Smooth muscle cell (in vitro differentiated cells): ENCODE results near the gene DTNBP1. TPM values are rescaled to one million over a fixed set of nuclear protein-coding genes. Genes with fewer than 3 reads are reported as not detected.

ENCODE experiments used
- DNase-seq: peaks from one replicate; lab custom pipeline; 2025; ENCODE audit not compliant: unreplicated experiment; lab: John Stamatoyannopoulos, UW
- H2AFZ ChIP-seq: fragments of 200-600 bp; sonication (generic); 2 replicates; pipeline ENCODE4 v1.6.0; 2016; ENCODE audit warnings: antibody characterized with exemption, low read depth, mild to moderate bottlenecking
- H3F3A ChIP-seq: fragments of 200-600 bp; sonication (generic); 2 replicates; pipeline ENCODE4 v1.6.0; 2017; ENCODE audit warnings: antibody characterized with exemption, low read depth
- H3K27ac ChIP-seq: fragments of 200-600 bp; sonication (generic); 2 replicates; pipeline ENCODE4 v1.5.1; 2016; ENCODE audit warnings: low read depth, mild to moderate bottlenecking
- H3K27me3 ChIP-seq: fragments of 200-600 bp; sonication (generic); 2 replicates; pipeline ENCODE4 v1.6.1; 2016; ENCODE audit warnings: low read depth, mild to moderate bottlenecking
- H3K36me3 ChIP-seq: fragments of 200-600 bp; sonication (generic); 2 replicates; pipeline ENCODE4 v1.5.1; 2016; ENCODE audit warnings: low read depth
- H3K4me1 ChIP-seq: fragments of 200-600 bp; sonication (generic); 2 replicates; pipeline ENCODE4 v1.5.1; 2016; ENCODE audit warnings: low read depth
- H3K4me2 ChIP-seq: fragments of 200-600 bp; sonication (generic); 2 replicates; pipeline ENCODE4 v1.6.0; 2016; ENCODE audit warnings: mild to moderate bottlenecking
- H3K4me3 ChIP-seq: fragments of 200-600 bp; sonication (generic); 2 replicates; pipeline ENCODE4 v1.5.1; 2016; ENCODE audit warnings: mild to moderate bottlenecking
- H3K79me2 ChIP-seq: fragments of 200-600 bp; sonication (generic); 2 replicates; pipeline ENCODE4 v1.6.0; 2016; ENCODE audit warnings: low read depth, mild to moderate bottlenecking
- H3K9ac ChIP-seq: fragments of 200-600 bp; sonication (generic); 2 replicates; pipeline ENCODE4 v1.6.0; 2016; ENCODE audit warnings: low read depth
- H3K9me3 ChIP-seq: fragments of 200-600 bp; sonication (generic); replicated peaks from 2 replicates; pipeline ENCODE4 v1.5.1; 2016; ENCODE audit warnings: low read depth
- H4K20me1 ChIP-seq: fragments of 200-600 bp; sonication (generic); 2 replicates; pipeline ENCODE4 v1.6.0; 2016; ENCODE audit warnings: low read depth
- WGBS: methylation state at CpG from one replicate; pipeline ENCODE4 v1.1.7; 2016; ENCODE audit warnings: low lambda C conversion rate; 5-methylcytosine and 5-hydroxymethylcytosine counted together
- polyA plus RNA-seq: library from polyadenylated mRNA; unstranded; fragments of >200 nt; fragmentation: Nextera tagmentation; extraction: Ambion mirVana; gene quantifications from 2 replicates; pipeline ENCODE4 v1.2.1, GENCODE V29; 2016
- total RNA-seq: library from RNA; depleted of rRNA; stranded (reverse); fragments of >200 nt; gene quantifications from 2 replicates; pipeline ENCODE4 v1.2.3, GENCODE V29; 2014
- TF ChIP-seq, protein P1 (sequence below): fragments of 200-600 bp; sonication (generic); IDR thresholded peaks from 2 replicates; pipeline ENCODE4 v1.5.1; 2017; ENCODE audit warnings: borderline replicate concordance, mild to moderate bottlenecking, antibody characterized with exemption; ENCODE audit not compliant: insufficient read depth, poor library complexity, severe bottlenecking

The DTNBP1 gene
- total and polyA plus RNA-seq, 2 experiments from 2014 or later, result 11.9 to 24.2 TPM

- no peak overlapping the region for H3K4me2 ChIP-seq
- no peaks in the 10 kb centered on the region for H3K4me1 ChIP-seq
- 61% methylated on average over 7 of the region's 7 CpGs for WGBS
- H3K27ac ChIP-seq, result no peak overlapping the region
- no peaks in the 10 kb centered on the region for H3K36me3 ChIP-seq
- H3K4me3 ChIP-seq, result no peak overlapping the region
- no peak overlapping the region for H2AFZ ChIP-seq
- H4K20me1 ChIP-seq, result no peaks in the 10 kb centered on the region
- H3K9me3 ChIP-seq, result no peaks in the 10 kb centered on the region
- TF ChIP-seq, protein P1, sequence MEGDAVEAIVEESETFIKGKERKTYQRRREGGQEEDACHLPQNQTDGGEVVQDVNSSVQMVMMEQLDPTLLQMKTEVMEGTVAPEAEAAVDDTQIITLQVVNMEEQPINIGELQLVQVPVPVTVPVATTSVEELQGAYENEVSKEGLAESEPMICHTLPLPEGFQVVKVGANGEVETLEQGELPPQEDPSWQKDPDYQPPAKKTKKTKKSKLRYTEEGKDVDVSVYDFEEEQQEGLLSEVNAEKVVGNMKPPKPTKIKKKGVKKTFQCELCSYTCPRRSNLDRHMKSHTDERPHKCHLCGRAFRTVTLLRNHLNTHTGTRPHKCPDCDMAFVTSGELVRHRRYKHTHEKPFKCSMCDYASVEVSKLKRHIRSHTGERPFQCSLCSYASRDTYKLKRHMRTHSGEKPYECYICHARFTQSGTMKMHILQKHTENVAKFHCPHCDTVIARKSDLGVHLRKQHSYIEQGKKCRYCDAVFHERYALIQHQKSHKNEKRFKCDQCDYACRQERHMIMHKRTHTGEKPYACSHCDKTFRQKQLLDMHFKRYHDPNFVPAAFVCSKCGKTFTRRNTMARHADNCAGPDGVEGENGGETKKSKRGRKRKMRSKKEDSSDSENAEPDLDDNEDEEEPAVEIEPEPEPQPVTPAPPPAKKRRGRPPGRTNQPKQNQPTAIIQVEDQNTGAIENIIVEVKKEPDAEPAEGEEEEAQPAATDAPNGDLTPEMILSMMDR, result no peak
- no peak for DNase-seq
- no peak overlapping the region for H3K9ac ChIP-seq
- no peaks in the 10 kb centered on the region for H3K79me2 ChIP-seq
- no peaks in the 10 kb centered on the region for H3K27me3 ChIP-seq
- peaks cover 4% of the 10 kb centered on the region for H3F3A ChIP-seq
These were observed 20.4 kb upstream of the DTNBP1 start for GRCh38 chr6:15682965-15683822.

DNA sequence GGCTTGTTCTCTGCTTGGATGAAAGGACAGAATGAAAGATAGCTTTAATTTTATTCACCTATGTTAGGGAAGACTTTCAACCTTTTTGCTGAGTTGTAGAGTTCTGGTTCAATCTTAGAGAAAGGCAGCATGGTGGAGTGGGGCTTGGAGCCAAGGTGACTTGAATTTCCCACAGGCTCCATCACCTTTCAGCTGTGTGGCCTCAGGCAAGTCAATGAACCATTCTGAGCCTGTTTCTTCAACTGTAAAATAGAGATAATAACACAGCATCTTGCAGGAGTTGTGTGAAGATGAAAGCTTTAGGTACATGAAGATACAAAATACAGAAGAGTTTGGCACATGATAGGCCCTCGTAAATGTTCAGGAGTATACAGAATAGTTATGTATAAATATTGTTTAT lies 19.1 kb upstream of the DTNBP1 start:
- no peak overlapping the region for H3K27ac ChIP-seq
- no peak overlapping the region for H3K9ac ChIP-seq
- TF ChIP-seq, protein P1, result no peak
- no peaks in the 10 kb centered on the region for H3K9me3 ChIP-seq
- H3F3A ChIP-seq, result peaks cover 4% of the 10 kb centered on the region
- H3K4me3 ChIP-seq, result no peak overlapping the region
- H3K79me2 ChIP-seq, result no peaks in the 10 kb centered on the region
- WGBS, result 91% methylated on average over 1 of the region's 1 CpG
- no peaks in the 10 kb centered on the region for H3K36me3 ChIP-seq
- H3K4me2 ChIP-seq, result no peak overlapping the region
- no peaks in the 10 kb centered on the region for H3K4me1 ChIP-seq
- H4K20me1 ChIP-seq, result no peaks in the 10 kb centered on the region
- no peak for DNase-seq
- H3K27me3 ChIP-seq, result no peaks in the 10 kb centered on the region
- H2AFZ ChIP-seq, result no peak overlapping the region

- Histone ChIP-seq H3K27ac (no peak overlapping the region), H3K27me3 (no peaks in the 10 kb centered on the region), H3K4me3 (no peak overlapping the region), H2AFZ (no peak overlapping the region), H3K4me1 (no peaks in the 10 kb centered on the region), H3K79me2 (no peaks in the 10 kb centered on the region), H3K36me3 (no peaks in the 10 kb centered on the region), H3K4me2 (no peak overlapping the region), H3K9ac (no peak overlapping the region), H3K9me3 (no peaks in the 10 kb centered on the region), H3F3A (peaks cover 11% of the 10 kb centered on the region), H4K20me1 (no peaks in the 10 kb centered on the region)
- TF ChIP-seq, protein P1, result no peak
- no peak for DNase-seq
These were observed 15.7 kb upstream of the DTNBP1 start for GRCh38 chr6:15678514-15678913.

DNA sequence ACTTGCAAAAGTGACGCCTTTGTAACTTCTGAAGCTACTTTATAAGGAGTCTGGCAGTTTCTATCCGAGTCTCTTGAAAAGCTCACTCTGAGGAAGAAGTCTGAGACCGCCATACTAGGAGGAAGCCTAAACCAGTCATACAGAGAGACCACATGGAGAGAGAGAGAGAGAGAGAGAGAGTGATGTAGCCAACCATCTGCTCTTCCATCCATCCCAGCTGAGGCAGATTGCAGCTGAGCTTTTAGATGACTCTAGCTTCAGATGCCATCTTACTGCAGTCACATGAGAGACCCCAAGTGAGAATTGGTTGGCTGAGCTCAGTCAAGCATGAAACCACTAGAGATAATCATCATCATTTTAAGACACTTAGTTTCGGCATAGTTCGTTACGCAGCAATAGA lies 15.0 kb upstream of the DTNBP1 start:
- TF ChIP-seq, protein P1, result no peak
- Histone ChIP-seq H3K27me3 (no peaks in the 10 kb centered on the region), H3K27ac (no peak overlapping the region), H3K9me3 (no peaks in the 10 kb centered on the region), H3F3A (peaks cover 8% of the 10 kb centered on the region), H3K4me3 (no peak overlapping the region), H3K79me2 (no peaks in the 10 kb centered on the region), H3K4me1 (no peaks in the 10 kb centered on the region), H3K9ac (no peak overlapping the region), H2AFZ (no peak overlapping the region), H4K20me1 (no peaks in the 10 kb centered on the region), H3K4me2 (no peak overlapping the region), H3K36me3 (no peaks in the 10 kb centered on the region)
- WGBS, result 97% methylated on average over 6 of the region's 6 CpGs
- DNase-seq, result no peak
